ENCODE results near the gene RBM15B. TPM values are rescaled to one million over a fixed set of nuclear protein-coding genes. Genes with fewer than 3 reads are reported as not detected.

Gene RBM15B
- total RNA-seq, 2 experiments from 2014 or later = 40.5 to 41.2 TPM

DNA sequence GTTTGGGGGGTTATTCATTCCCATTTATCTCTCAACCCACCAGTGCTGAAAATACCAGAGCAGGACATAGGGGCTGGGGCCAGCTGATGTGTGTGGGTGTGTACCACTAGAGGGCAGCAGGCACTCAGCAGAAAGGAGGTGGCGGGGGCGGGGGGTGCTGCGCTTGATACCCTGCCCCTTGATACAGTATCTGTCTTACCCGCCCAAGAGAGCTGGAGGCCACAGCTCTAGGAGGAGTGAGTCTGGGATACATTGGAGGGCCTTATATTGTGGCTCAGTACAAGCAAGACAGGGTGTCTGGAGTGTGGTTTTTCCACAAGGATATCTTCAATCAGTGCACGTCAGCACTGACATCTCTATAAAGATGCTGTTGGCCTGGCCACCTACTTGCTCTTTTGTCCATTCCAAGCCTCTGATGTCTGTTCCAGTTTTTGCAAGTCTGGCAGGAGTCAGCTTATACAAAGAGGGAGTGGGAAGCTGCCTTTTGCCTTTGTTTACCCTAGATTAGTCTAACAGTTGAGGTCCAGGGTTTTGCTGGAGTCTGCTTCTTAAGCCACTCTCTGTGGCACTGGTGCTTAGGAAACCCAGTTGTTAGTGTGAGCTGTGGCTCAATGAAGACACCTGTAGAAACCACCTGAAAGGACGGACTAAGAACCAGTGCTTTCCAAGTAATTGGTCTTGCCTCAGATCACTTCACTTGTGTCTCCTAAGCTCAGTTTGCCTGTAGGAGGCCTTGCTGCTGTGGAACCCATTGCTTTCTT, 1.5 kb upstream of the RBM15B start:
- ChIA-PET POLR2A (interaction anchor here (0.6 to 0.9 kb wide), 3 partner anchors 335 to 774 kb away, joined by 3 read pairs; no protein-coding TSS in a partner anchor), CTCF (interaction anchor here (0.6 to 2.1 kb wide), 13 partner anchors 11 to 822 kb away, joined by 3 to 7 read pairs (median 4); partner anchors contain the start of gene C3orf18)

DNA sequence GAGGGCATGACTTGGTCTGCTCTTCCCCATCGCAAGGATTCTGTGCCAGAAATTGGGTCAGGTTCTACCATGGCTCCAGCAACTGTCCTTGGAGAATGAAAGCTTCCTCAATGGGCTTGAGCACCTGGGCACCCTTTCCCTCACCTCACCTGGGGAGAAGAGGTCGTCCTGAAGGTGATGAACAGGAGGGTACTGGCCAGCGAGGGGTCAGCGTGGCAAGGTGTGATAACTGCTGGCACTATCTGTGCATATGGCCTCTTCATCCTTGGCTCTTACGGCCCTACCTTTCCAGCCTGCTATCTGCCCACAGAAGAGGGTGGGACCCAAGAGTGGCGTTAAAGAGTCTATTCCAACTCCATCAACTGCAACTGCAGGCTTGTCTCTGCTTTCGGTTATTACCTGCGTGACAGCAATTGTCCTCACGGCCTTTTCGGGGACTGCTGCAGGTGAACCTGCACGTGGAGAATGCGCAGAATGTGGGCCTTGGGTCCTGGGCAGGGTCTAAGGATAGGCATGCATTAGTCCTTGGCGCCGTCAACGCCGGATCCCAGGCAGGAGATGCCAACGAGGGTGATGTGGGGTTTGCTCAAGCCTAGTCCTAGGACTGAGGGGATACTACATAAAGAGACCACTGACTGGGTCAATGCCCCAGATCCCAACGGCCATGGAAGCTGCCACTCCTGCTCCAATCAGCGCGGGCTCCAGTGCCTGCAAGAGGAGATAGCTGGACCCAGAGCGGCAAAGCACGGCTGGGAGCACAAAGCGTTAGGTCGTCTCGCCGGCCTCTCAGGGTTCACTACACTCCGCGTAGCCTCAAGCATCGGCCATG, 625 bp upstream of the RBM15B start:
- ChIA-PET CTCF (interaction anchor here (1.1 to 2.1 kb wide), 8 partner anchors 11 to 291 kb away, joined by 3 to 7 read pairs (median 4); no protein-coding TSS in a partner anchor), POLR2A (no interaction called here)

DNA sequence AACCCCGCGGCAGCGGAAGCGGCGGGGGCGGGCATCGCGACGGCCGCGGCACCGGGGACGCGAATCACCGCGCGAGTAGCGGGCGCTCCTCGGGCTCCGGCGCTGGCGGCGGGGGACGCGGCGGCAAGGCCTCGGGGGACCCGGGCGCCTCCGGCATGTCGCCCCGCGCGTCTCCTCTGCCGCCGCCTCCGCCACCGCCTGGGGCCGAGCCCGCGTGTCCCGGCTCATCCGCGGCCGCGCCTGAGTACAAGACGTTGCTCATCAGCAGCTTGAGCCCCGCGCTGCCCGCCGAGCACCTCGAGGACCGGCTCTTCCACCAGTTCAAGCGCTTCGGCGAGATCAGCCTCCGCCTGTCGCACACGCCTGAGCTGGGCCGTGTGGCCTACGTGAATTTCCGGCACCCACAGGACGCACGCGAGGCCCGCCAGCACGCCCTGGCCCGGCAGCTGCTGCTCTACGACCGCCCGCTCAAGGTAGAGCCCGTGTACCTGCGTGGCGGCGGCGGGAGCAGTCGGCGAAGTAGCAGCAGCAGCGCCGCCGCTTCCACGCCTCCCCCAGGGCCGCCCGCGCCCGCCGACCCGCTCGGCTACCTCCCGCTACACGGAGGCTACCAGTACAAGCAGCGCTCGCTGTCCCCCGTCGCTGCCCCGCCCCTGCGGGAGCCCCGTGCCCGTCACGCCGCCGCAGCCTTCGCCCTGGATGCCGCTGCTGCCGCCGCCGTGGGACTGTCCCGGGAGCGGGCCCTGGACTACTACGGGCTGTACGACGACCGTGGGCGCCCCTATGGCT, 675 bp downstream of the RBM15B start:
- POLR2A ChIA-PET = no interaction called here
- CTCF ChIA-PET = no interaction called here

DNA sequence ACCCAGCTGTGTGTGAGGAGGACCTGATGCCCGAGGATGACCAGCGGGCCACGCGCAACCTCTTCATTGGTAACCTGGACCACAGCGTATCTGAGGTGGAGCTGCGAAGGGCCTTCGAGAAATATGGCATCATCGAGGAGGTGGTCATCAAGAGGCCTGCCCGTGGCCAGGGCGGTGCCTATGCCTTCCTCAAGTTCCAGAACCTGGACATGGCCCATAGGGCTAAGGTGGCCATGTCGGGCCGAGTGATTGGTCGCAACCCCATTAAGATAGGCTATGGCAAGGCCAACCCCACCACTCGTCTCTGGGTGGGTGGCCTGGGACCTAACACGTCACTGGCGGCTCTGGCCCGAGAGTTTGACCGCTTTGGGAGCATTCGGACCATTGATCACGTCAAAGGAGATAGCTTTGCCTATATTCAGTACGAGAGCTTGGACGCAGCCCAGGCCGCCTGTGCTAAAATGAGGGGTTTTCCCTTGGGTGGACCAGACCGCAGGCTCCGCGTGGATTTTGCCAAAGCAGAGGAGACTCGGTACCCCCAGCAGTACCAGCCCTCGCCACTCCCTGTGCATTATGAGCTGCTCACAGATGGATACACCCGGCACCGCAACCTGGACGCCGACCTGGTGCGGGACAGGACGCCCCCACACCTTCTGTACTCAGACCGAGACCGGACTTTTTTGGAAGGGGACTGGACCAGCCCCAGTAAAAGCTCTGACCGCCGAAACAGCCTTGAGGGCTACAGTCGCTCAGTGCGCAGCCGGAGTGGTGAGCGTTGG, 1.5 kb downstream of the RBM15B start:
- ChIA-PET CTCF (interaction anchor here (0.7 kb wide), 1 partner anchor 12 kb away, joined by 3 read pairs; no protein-coding TSS in a partner anchor), POLR2A (interaction anchor here (0.6 kb wide), 1 partner anchor 1133 kb away, joined by 3 read pairs; no protein-coding TSS in a partner anchor)

DNA sequence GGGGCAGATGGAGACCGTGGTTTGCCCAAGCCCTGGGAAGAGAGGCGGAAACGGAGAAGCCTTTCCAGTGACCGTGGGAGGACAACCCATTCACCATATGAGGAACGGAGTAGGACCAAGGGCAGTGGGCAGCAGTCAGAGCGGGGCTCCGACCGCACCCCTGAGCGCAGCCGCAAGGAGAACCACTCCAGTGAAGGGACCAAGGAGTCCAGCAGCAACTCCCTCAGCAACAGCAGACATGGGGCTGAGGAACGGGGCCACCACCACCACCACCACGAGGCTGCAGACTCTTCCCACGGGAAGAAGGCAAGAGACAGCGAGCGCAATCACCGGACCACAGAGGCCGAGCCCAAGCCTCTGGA, 2.0 kb downstream of the RBM15B start:
- ChIA-PET CTCF (interaction anchor here (0.7 kb wide), 1 partner anchor 11 kb away, joined by 3 read pairs; no protein-coding TSS in a partner anchor), POLR2A (interaction anchor here (0.6 to 1.9 kb wide), 2 partner anchors 8 to 1134 kb away, joined by 3 to 9 read pairs; partner anchors contain the start of gene MANF)

DNA sequence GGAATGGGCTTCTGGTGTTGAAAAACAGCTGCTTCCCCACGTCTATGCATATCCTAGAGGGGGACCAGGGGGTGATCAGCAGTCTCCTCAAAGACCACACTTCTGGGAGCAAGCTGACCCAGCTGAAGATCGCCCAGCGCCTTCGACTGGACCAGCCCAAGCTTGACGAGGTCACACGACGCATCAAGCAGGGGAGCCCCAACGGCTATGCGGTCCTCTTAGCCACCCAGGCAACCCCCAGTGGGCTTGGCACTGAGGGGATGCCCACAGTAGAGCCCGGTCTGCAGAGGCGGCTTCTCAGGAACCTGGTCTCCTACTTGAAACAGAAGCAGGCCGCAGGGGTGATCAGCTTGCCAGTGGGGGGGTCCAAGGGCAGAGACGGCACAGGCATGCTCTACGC, 2.5 kb downstream of the RBM15B start:
- ChIA-PET CTCF (no interaction called here), POLR2A (interaction anchor here (1.9 kb wide), 1 partner anchor 8 kb away, joined by 9 read pairs; the partner anchor contains the start of gene MANF)

DNA sequence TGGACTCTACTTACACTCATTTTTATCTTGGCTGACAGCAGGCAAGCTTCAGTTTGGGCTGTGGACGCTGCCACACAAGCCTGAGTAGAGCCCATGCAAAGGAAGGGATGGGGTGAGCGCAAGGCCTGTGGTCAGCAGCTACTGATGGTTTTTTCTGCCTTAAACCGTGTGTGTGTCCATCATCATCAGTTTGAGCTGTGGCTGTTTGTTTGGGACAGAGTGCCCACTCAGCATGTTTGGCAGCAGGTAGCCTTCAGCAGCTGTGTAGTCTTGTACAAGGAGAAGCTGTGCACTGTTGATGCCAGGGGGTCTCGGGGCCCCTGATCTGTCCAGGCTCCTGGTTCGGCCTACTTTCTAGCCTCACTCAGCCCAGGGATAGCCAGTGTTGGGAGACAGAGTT, 3.5 kb downstream of the RBM15B start:
- ChIA-PET CTCF (interaction anchor here (0.5 to 1.2 kb wide), 2 partner anchors 21 to 68 kb away, joined by 3 to 5 read pairs; no protein-coding TSS in a partner anchor), POLR2A (interaction anchor here (1.9 kb wide), 1 partner anchor 9 kb away, joined by 9 read pairs; the partner anchor contains the start of gene MANF)

DNA sequence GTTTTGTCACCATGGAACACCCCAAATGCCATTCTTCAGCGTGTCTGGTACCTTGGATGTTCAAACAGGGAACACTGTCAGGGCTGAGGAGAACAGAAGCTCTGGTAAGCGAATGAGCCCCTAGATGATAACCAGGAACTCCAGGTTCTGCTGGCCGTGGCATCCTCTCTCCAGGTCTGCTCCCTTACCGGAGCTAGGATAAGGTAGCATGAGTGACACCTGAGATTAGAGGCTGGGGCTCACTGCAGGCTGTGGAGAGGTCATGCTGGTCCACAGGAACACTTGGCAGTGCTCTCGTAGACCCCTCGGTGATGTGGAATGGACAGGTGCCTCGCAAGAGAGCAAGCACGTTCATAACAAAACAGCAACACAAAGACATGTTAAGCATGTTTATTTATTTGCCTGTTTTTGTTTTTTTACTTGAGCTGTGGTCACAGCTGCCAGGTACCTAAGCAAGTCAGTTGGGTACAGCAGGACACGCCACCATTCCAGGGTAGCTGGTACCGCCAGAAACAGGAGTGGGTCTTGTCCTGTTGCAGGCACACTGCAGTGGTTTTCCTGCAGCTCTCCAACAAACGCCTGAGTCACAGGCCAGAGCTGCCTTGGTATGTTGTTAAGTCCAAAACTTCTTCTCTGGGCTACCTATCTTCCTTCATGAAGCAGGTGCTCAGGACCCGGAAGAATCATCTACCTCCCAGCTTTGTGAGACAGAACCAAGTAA, 4.6 kb downstream of the RBM15B start:
- POLR2A ChIA-PET = no interaction called here
- CTCF ChIA-PET = interaction anchor here (1.1 kb wide), 1 partner anchor 12 kb away, joined by 3 read pairs; no protein-coding TSS in a partner anchor

DNA sequence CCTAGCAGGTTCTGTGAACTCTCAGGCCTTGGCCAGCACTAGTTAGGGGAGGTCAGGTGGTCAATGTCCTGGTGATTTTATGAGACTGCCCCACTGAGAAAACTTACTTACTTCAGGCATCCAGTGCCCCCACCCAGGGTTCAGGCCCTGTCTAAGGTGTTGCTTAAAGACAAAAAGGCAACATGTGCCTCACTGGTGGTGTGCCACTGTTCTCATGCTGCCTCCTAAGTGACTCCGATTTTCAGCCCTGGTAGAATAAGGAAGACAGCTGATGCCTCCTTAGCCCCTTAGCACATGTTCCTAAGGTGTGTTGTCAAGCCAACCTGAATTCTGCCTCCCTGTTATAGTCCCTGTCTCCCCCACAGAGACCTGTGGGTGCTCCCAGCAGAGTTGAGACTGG, 5.3 kb downstream of the RBM15B start:
- CTCF ChIA-PET = interaction anchor here (1.0 to 1.1 kb wide), 2 partner anchors 9 to 12 kb away, joined by 3 to 4 read pairs; no protein-coding TSS in a partner anchor
- POLR2A ChIA-PET = interaction anchor here (0.5 kb wide), 1 partner anchor 104 kb away, joined by 3 read pairs; the partner anchor contains the start of gene DCAF1

DNA sequence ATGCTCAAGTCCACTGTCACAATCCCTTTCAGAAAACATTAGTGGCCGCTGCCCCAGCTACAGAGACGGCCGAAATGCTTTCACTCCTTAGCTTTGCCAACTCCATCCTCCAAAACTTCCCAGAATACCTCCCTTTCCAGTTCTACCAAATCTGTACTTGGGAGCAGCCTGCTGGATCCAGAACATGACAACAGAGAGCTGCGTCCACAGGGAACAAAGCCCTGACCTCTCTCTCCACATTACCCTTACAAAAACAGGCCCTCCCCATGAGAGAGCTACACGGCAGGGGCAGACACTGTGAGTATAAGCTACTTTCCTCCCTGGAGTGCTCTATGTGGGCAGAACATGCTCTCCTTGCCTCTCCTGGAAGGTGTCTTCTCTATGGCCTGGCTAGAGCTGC, 6.3 kb downstream of the RBM15B start:
- POLR2A ChIA-PET = no interaction called here
- CTCF ChIA-PET = interaction anchor here (0.7 to 1.0 kb wide), 2 partner anchors 10 to 38 kb away, joined by 3 to 4 read pairs; no protein-coding TSS in a partner anchor

DNA sequence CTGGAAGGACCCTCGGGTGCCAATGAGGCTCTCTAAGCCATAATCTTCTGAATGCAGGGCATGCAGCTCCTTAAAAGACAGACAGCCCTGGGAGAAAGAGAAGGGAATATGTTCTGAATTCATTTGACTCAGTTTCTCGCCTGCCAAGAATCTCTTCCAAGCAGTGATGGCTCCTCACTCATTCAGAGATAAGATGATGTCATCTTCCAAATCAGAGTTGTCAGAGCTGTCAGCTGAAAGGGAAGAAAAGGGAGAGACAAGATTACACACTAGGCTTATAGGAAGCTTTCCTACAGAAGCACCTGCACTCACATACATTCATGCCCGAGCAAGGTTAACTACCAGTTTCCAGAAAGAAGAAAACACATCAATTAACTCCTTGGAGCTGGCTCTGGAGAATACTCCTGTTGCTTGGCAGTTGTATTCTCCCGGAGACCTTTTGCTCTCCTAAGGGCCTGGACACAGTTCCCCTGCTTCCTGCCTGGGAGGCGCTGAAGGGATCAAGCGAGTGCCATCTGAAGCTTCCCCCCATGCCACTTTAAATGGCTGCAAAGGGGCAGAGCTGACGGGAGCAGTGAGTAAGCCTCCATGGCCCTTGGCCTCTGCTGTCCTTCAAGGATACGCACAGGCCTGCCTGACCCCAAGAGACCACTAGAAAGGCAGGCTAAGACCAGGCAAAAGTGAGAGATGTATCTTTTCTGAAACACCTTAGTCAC, 7.7 kb downstream of the RBM15B start:
- CTCF ChIA-PET = interaction anchor here (1.4 kb wide), 1 partner anchor 36 kb away, joined by 3 read pairs; no protein-coding TSS in a partner anchor

DNA sequence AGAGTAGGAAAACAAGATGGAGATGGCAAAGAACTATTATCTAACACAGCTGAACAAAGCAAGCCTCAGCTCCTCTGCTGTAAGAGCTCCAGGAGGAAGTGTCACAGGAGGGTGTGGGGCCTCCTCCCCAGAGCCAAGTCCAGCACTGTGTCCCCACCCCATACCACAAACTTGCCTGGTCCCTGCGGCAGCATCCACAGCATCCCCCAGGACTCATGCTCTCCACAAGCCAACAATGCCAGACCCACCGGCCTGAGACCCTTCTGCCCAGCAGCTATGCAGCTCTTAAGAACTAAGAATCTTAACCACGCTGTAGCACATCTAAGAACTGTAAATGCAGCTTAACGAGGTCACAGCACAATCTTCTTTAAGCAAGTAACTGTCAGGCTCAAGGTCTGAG, 9.1 kb downstream of the RBM15B start:
- CTCF ChIA-PET = no interaction called here
- POLR2A ChIA-PET = no interaction called here

More for the DNA sequence above, 7.7 kb downstream of the RBM15B start:
- POLR2A ChIA-PET = interaction anchor here (0.5 kb wide), 1 partner anchor 101 kb away, joined by 10 read pairs; the partner anchor contains the start of gene DCAF1

DNA sequence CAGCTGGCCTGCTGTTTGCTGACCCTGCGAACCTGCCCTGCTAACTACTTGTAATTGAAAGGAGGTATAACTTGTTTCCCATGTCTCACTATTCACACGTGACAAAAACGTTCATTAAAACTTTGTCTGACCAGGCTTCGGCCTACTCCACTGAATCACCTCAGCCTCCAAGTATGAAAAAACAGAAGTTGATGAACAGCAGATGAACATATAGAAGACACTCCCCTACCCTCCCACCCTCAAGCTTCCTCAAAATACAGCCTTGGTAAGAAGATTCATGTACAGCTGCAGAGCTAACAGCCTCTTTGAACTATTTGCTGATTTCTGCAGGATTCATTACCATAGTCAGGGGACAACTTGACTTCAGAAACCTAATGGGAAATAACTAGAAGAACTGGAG, 10.7 kb downstream of the RBM15B start:
- ChIA-PET POLR2A (no interaction called here), CTCF (no interaction called here)

DNA sequence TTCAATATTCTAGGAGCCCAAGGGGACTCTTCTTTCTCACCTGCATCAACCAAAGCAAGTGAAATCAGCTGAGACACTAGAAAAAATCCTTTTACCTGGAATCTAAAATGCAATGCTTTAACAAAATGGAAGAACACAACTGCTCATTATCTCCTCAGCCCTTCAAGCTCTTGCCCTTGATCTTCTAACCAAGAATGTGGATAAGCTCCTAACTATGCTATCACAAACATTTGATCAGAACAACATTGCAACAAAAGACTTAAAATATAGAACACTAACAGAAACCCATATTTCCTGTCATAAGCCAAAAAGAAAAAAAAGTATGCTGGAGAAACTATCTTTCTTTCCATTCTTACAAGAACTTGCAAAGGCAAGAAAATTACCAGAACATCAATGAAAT, 12.6 kb downstream of the RBM15B start:
- CTCF ChIA-PET = interaction anchor here (1.4 kb wide), 1 partner anchor 11 kb away, joined by 3 read pairs; no protein-coding TSS in a partner anchor

DNA sequence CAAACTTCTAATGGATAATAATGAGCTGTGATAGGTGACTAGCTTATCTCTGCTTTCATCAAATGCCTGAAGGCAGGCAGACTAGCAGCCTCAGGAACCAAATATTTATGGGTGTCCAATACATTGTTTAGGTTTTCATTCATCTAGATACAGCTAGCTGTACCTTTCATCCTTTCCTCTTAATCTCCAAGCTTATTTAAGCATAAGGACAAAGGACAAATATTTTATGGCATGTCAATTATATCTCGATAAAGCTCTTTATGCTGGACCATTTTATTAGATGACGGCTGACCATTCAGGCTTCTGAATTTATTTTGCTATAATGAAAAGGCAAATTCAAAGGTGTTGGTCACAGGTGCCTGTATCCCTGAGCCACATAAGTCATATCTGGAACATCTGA, 16.9 kb downstream of the RBM15B start:
- POLR2A ChIA-PET = no interaction called here

More for the DNA sequence above, 12.6 kb downstream of the RBM15B start:
- POLR2A ChIA-PET = no interaction called here

DNA sequence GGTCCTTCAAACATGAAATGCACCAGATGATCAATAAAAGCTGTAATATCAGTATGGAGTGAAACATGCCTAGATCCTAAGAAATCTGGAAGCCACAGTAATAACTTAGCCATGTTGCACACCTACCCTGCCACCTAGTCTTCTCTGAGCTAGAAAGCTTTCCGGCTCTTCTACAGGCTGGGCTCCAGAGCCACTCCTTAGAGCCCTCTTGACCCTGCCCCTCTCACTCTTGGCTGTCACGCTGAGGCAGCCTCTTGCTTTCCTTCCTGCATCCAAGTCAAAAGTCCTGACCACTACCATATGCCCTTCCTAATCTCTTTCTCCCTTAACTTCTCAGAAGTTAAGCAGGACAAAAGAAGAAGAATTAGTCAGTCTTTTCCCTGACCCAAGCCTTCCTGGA, 17.7 kb downstream of the RBM15B start:
- ChIA-PET CTCF (interaction anchor here (1.9 kb wide), 1 partner anchor 19 kb away, joined by 7 read pairs; no protein-coding TSS in a partner anchor), POLR2A (no interaction called here)

More for the DNA sequence above, 16.9 kb downstream of the RBM15B start:
- CTCF ChIA-PET = interaction anchor here (0.9 to 1.9 kb wide), 3 partner anchors 12 to 27 kb away, joined by 3 to 7 read pairs (median 4); no protein-coding TSS in a partner anchor

DNA sequence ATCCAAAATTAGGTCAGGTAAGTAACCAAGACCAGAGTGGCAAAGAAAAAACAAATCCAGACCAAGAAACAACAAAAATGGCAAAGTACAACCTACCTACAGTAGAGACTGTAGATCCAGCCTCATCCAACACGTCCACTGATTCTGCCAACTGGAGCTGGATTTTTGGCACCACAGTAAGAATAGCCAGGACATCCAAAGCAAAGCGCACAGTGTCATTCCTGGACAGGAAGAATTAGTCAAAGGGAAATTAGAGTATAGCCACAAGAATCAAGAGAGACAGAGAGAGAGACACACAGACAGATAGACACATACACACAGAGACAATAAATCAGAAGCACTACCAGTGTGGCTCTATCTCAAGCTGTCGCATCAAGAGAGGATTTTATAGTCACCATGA, 31.1 kb downstream of the RBM15B start:
- CTCF ChIA-PET = no interaction called here
- POLR2A ChIA-PET = interaction anchor here (0.5 kb wide), 1 partner anchor 58 kb away, joined by 5 read pairs; no protein-coding TSS in a partner anchor
